ENCODE data around the gene ZNF691.
"Not testable (repeated sequence)": the region's sequence is repeated elsewhere in the genome, so short reads cannot be mapped to it uniquely, and the experiment has no call there.

ZNF691 gene

DNA sequence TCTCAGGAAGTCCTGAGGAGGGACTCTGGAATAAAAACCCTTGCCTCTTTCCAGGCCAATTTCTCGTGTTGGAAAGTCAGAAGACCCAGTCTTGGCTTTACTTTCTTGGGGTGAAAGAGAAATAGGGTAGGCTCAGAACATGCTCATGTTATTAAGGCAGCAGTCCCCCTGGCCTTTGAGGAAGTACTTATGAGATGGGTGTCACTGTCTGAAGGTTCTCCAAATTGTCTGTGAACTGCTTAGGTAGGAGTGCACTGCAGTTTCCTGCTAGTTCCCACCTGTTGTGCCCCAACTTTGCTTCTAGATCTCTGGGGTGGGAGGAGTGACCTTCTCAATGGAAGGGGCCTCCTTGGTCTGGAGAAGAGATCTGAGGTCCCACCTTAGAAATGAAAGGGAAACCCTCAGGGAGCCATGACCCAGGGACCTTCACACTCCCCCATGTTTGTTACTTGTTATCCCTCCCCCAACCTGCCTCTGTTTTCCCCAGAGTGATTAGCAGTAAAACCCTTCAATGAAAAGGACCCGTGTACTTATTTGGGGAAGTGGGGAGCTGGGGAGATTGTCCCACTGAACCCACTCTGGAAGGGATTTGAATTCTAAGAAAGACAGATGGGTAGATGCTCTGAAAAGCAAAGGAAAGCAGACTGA is 5.7 kb downstream of the ZNF691 start:
- no peak for DNase-seq
- in situ Hi-C loops (cut with MboI; ENCODE audit: low pct_unique_long_range_greater_than_20kb, low sequenced_read_pairs) = no loop called here

DNA sequence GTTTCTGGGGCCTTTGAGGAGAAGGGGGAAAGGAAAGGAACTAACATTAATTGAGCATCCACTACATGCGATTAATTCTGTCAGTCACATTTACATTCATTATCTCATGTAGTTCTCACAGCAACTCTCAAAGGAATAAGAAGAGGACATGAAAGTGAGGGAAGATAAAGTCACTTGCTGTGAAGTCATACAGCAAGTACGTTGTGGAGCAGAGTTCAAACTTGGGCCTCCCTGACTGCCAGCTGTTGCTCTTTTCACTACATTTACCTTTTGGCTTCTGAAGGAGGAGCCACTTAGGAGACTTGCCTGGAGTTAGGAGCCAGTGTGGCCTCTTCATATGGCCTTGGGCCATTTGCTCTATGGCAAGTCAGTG is 6.2 kb downstream of the ZNF691 start:
- in situ Hi-C loops (cut with MboI; ENCODE audit: low pct_unique_long_range_greater_than_20kb, low sequenced_read_pairs) = no loop called here
- DNase-seq = no peak

DNA sequence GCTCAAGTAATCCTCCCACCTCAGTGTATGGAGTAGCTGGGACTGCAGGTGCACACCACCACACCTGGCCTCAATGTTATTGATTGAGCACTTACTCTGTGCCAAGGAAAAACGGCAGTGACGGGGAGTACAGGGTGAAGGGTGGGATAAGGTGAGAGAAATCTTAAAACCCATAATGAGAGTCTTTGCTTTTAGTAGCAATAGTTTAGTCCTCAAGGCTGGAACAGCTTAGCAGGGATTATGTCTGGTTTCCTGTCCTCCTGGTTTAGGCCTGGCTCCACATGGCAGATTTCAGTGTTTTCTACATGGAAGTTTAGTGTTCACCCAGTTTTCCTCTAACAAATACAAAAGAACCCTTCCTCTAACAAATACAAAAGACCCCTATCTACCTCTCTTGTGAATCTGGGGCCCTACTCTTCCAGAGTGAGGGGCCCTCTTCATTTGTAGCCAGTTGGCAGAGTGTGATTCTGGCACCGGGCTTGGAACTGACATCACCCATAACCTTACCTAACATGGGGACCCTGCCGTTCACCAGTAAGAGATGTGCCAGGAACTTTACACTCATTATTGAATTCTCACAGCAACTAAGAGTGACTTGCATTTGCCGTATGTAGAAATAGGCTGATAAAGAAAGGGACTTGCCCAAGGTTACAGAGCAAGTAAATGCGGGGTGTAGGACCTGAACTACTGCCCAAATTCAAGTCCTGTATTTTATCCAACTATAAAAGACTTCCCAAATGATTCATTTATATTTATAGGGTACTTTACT is 6.9 kb downstream of the ZNF691 start:
- in situ Hi-C loops (cut with MboI; ENCODE audit: low pct_unique_long_range_greater_than_20kb, low sequenced_read_pairs) = no loop called here

DNA sequence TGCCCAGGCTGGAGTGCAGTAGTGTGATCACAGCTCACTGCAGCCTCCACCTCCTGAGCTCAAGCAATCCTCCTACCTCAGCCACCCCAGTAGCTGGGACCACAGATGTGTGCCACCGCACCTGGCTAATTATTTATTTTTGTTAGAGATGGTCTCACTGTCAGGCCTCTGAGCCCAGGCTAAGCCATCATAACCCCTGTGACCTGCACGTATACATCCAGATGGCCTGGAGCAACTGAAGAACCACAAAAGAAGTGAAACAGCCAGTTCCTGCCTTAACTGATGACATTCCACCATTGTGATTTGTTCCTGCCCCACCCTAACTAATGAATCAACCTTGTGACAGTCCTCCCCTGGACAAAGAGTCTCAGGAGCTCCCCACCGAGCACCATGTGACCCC is 10.1 kb downstream of the ZNF691 start:
- DNase-seq; in situ Hi-C loops (cut with MboI; ENCODE audit: low pct_unique_long_range_greater_than_20kb, low sequenced_read_pairs): not testable (repeated sequence)

More for the DNA sequence above, 6.9 kb downstream of the ZNF691 start:
- DNase-seq = no peak

DNA sequence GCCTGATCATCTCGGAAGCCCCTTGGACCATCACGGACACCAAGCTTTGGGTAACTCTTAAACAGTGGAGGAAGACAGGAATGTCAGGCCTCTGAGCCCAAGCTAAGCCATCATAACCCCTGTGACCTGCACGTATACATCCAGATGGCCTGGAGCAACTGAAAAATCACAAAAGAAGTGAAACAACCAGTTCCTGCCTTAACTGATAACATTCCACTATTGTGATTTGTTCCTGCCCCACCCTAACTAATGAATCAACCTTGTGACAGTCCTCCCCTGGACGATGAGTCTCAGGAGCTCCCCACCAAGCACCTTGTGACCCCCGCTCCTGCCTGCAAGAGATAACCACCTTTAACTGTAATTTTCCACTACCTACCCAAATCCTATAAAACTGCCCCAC is 13.0 kb downstream of the ZNF691 start:
- DNase-seq; in situ Hi-C loops (cut with MboI; ENCODE audit: low pct_unique_long_range_greater_than_20kb, low sequenced_read_pairs): not testable (repeated sequence)

DNA sequence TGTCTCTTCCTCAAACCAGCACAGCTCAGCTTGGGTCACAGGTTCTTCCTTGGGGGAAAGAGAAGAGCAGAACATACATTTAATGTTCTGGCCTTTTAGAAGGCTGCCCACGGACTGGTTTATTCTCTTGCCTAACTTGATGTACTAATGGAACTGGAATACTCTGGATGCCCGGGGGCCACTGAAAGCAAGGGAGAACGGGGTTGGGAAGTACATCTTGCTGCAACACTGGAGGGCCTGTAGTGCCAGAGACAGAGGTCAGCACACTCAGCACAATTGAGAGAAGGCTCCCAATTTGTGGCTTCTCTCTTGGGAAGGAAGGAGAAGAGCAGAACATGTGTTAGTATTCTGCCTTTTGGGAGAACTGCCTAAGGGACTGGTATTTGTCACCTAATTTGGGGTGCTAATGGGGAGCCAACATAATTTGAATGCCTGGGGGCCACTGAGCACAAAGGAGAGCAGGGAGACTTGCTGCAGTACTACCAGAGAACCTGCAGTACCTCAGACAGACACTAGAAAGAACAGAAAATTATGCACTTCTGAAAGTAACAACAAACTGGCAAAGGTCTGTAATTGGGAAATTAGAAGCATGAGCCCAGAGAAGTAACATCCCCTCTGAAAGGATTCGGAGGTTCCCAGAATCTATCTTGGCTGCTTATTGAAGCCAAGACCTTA is 14.1 kb downstream of the ZNF691 start:
- in situ Hi-C loops (cut with MboI; ENCODE audit: low pct_unique_long_range_greater_than_20kb, low sequenced_read_pairs) = no loop called here
- no peak for DNase-seq

DNA sequence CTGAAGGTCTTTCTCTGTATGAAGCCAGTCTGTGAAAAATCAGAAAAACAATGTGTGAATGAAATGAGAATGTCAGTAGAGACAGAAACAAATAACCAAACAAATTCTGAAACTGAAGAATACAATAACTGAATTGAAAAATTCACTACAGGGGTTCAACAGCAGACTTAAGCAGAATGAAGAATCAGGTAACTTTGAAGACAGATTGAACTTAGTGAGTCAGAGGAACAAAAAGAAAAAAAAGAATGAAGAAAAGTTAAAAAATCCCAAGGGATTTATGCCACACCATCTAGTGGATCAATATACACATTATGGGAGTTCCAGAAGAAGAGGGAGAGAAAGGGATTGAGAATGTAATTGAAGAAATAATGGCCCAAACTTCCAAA is 14.6 kb downstream of the ZNF691 start:
- in situ Hi-C loops (cut with MboI; ENCODE audit: low pct_unique_long_range_greater_than_20kb, low sequenced_read_pairs) = no loop called here
- DNase-seq = no peak

DNA sequence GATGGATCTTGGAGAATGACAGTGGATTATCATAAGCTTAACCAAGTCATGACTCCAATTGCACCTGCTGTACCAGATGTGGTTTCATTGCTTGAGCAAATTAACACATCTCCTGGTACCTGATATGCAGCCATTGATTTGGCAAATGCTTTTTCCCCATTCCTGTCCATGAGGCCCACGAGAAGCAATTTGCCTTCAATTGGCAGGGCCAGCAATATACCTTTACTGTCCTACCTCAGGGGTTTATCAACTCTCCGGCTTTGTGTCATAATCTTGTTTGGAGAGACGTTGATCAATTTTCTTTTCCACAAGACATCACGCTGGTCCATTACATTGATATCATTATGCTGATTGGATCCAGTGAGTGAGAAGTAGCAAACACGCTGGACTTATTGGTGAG is 20.1 kb downstream of the ZNF691 start:
- in situ Hi-C loops (cut with MboI; ENCODE audit: low pct_unique_long_range_greater_than_20kb, low sequenced_read_pairs) = no loop called here
- DNase-seq = no peak

DNA sequence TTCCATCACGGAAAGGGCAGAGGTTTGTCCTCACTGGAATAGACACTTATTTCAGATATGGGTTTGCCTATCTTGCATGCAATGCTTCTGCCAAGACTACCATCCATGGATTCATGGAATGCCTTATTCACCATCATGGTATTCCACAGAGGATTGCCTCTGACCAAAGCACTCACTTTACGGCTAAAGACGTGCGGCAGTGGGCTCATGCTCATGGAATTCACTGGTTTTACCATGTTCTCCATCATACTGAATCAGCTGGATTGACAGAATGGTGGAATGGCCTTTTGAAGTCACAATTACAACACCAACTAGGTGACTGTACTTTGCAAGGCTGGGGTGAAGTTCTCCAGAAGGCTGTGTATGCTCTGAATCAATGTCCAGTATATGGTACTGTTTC is 22.1 kb downstream of the ZNF691 start:
- DNase-seq; in situ Hi-C loops (cut with MboI; ENCODE audit: low pct_unique_long_range_greater_than_20kb, low sequenced_read_pairs): not testable (repeated sequence)

DNA sequence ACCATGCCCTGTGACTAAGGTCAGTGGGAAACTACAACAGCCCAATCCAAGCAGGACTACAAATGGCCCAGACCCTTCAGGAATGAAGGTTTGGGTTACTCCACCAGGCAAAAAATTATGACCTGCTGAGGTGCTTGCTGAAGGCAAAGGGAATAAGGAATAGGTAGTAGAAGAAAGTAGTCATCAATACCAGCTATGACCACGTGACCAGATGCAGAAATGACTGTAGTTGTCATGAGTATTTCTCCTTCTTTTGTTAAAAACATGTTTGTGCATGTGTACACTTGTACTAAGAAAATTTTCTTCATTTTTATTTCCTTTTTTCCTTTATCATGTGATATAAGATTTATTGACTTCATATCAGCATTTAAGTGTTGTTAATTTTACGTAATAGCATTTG is 22.8 kb downstream of the ZNF691 start:
- DNase-seq; in situ Hi-C loops (cut with MboI; ENCODE audit: low pct_unique_long_range_greater_than_20kb, low sequenced_read_pairs): not testable (repeated sequence)

DNA sequence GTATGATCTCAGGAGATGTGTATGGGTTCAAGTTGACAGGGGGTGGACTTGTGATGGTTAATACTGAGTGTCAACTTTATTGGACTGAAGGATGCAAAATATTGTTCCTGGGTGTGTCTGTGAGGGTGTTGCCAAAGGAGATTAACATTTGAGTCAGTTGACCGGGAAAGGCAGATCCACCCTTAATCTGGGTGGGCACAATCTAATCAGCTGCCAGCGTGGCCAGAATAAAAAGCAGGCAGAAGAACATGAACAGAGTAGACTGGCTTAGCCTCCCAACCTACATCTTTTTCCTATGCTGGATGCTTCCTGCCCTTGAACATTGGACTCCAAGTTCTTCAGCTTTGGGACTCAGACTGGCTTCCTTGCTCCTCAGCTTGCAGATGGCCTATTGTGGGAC is 23.3 kb downstream of the ZNF691 start:
- in situ Hi-C loops (cut with MboI; ENCODE audit: low pct_unique_long_range_greater_than_20kb, low sequenced_read_pairs); DNase-seq: not testable (repeated sequence)

DNA sequence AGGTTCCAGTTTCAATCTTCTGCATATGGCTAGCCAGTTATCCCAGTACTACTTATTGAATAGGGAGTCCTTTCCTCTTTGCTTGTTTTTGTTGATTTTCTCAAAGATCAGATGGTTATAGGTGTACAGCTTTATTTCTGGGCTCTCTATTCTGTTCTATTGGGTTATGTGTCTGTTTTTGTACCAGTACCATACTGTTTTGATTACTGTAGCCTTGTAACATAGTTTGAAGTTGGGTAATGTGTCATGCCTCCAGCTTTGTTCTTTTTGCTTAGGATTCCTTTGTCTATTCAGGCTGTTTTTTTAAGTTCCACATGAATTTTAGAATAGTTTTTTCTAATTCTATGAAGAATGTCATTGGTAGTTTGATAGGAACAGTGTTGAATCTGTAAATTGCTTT is 26.7 kb downstream of the ZNF691 start:
- DNase-seq; in situ Hi-C loops (cut with MboI; ENCODE audit: low pct_unique_long_range_greater_than_20kb, low sequenced_read_pairs): not testable (repeated sequence)

DNA sequence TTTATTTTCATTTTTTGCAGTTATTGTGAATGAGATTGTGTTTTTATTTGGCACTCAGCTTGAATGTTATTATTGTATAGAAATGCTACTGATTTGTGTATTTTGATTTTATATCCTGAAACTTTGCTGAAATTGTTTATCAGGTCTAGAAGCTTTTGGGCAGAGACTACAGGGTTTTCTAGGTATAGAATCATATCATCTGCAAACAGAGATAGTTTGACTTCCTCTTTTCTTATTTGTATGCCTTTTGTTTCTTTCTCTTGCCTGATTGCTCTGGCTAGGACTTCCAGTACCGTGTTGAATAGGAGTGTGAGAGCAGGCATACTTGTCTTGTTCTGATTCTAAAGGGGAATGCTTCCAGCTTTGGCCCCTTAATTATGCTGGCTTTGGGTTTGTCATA is 27.3 kb downstream of the ZNF691 start:
- in situ Hi-C loops (cut with MboI; ENCODE audit: low pct_unique_long_range_greater_than_20kb, low sequenced_read_pairs) = no loop called here
- DNase-seq = peak; percentile 19

DNA sequence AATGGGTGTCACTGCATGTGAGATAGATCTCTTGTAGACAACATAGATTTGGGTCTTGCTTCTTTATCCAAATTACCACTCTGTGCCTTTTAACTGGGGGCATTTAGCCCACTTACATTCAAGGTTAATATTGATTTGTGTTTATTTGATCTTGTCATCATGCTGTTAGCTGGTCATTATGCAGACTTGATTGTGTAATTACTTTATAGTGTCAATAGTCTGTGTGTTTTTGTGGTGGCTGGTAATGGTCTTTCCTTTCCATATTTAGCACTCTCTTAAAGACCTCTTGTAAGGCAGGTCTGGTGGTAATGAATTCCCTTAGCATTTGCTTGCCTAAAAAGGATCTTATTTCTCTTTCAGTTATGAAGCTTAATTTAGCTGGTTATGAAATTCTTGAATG is 29.6 kb downstream of the ZNF691 start:
- in situ Hi-C loops (cut with MboI; ENCODE audit: low pct_unique_long_range_greater_than_20kb, low sequenced_read_pairs) = no loop called here
- DNase-seq = no peak

DNA sequence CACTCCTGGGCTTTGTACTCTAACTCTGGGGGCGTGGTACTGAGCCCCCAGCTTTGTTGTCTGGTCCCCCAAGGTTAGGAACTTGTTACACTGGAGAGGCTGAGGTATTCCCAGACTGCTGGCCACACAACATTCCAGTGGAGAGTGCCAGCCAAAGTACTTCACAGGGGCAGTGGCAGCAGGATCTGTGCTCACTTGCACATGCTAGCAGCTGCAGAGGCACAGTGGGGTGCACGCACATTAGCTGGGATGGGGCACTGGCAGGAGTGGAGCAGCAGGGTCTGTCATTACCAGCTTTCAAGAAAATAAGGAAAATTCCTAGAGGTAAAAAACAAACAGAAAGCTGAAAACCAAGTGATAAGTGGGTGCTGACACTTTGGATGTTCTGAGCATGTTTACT is 31.0 kb downstream of the ZNF691 start:
- no peak for DNase-seq
- in situ Hi-C loops (cut with MboI; ENCODE audit: low pct_unique_long_range_greater_than_20kb, low sequenced_read_pairs) = no loop called here

DNA sequence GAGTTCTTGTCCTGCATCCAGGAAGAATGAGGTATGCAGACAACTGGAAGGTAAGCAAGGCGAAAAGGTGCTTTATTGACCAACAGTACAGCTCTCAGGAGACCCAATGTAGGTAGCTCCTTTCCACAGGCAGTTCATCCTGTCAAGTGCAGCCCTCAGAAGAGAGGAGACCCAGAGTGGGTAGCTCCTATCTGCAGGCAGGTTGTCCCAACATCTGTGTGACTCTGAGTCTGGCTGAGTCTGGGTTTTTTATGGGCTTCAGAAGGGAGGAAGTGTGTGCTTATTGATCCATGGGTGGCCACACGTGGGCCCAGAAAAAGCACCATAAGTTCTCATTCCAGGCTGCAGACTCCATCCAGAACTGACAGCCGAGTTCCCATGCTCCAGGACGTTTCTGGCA is 34.0 kb downstream of the ZNF691 start:
- in situ Hi-C loops (cut with MboI; ENCODE audit: low pct_unique_long_range_greater_than_20kb, low sequenced_read_pairs) = no loop called here

DNA sequence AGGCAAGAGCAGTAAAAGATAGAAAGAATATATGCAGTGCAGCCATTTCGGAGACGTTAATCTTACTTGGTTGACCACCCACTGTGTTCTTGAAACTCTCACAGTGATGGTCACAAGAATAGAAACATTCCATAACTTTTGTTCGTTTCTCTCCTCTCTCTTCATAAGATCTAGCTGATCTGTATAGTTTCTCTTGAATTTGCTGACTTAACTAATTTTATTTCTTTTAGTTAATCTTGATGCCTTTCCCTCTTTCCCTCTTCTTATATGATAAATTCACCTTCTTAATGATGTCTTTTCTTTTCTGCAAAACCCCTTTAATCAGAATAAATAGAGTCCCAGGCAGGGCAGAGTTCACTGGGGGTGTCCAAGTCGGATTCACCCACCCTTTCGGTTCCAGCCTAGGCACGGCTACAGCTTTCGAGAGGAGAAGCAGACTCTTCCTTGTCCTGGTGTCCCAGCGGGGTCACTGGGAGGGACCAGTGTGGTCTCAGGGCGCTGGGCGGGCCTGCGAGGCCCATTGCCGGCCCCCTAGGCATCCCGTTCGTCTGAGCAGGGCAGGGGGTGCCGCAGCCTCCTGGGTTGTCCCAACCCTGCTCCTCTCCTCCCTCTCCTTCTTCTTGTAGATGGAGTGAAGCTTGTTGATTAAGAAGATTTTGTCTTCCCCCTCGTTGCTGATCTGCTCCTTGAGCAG is 39.8 kb downstream of the ZNF691 start:
- in situ Hi-C loops (cut with MboI; ENCODE audit: low pct_unique_long_range_greater_than_20kb, low sequenced_read_pairs) = no loop called here
- no peak for DNase-seq

More for the DNA sequence above, 34.0 kb downstream of the ZNF691 start:
- DNase-seq = no peak

DNA sequence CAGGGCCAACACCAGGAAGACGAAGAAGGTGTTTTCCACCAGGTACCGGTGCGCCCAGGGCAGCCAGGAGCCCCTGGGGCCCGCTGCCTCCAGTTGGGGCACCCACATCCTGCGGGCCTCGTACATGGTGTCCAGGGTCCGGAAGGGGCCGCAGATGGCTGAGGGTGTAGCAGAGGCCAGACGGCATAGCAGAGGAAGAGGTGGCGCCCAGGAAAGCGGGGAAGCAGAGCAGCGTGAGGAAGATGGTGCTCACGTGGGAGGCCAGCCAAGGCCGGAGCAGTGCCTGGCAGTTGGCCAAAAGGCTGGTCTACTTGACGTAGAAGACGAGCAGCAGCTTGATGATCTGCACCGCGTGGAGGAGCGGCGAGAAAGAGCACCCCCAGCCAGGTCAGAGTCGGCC is 40.4 kb downstream of the ZNF691 start:
- no peak for DNase-seq
- in situ Hi-C loops (cut with MboI; ENCODE audit: low pct_unique_long_range_greater_than_20kb, low sequenced_read_pairs) = no loop called here

DNA sequence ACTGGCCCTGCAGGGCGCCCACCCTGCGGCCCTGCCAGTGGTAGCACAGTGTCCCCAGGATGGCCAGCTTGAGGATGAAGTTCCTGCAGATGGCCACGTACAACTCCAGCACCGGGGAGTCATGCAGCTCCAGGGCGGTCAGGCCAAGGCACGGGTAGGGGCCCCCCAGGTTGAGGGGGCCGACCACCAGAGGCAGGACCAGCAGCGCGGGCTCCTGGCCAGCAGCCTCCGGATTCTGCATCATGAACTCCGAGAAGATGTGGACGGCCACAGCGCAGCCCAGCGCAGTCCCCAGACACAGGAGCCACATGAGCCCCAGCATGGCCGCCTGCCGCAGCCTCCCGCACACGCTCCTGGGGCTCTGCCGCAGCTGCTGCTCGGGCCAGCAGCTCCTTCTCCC is 41.0 kb downstream of the ZNF691 start:
- no peak for DNase-seq
- in situ Hi-C loops (cut with MboI; ENCODE audit: low pct_unique_long_range_greater_than_20kb, low sequenced_read_pairs) = no loop called here
